MM.1S (cell line): ENCODE data around the gene COX18.

Experiments used
- DNase-seq: peaks from one replicate; pipeline ENCODE4 v3.0.0-alpha.2; 2015
- H2AFZ ChIP-seq: fragments of 300-600 bp; sonication (generic); 2 replicates; pipeline ENCODE4 v1.6.0; 2016; ENCODE audit warnings: antibody characterized with exemption, low read length
- H3F3A ChIP-seq: fragments of 300-600 bp; sonication (generic); 2 replicates; pipeline ENCODE4 v1.6.1; 2016; ENCODE audit warnings: mild to moderate bottlenecking, antibody characterized with exemption, low read length, moderate library complexity, mixed read lengths; ENCODE audit not compliant: insufficient read depth
- H3K27ac ChIP-seq: fragments of 300-600 bp; sonication (generic); 2 replicates; pipeline ENCODE4 v1.5.1; 2016; ENCODE audit warnings: mild to moderate bottlenecking, low read length
- H3K27me3 ChIP-seq: fragments of 300-600 bp; sonication (generic); replicated peaks from 2 replicates; pipeline ENCODE4 v1.6.0; 2016; ENCODE audit warnings: low read length; ENCODE audit not compliant: insufficient read depth
- H3K36me3 ChIP-seq: fragments of 300-600 bp; sonication (generic); replicated peaks from 2 replicates; pipeline ENCODE4 v1.6.1; 2016; ENCODE audit warnings: mild to moderate bottlenecking, low read length, mixed read lengths; ENCODE audit not compliant: insufficient read depth
- H3K4me1 ChIP-seq: fragments of 300-600 bp; sonication (generic); 2 replicates; pipeline ENCODE4 v1.6.1; 2016; ENCODE audit warnings: low read length, mixed read lengths
- H3K4me2 ChIP-seq: fragments of 300-600 bp; sonication (generic); 2 replicates; pipeline ENCODE4 v1.6.0; 2016; ENCODE audit warnings: low read depth, low read length
- H3K4me3 ChIP-seq: fragments of 300-600 bp; sonication (generic); 2 replicates; pipeline ENCODE4 v1.5.1; 2016; ENCODE audit warnings: low read length, mixed read lengths
- H3K79me2 ChIP-seq: fragments of 300-600 bp; sonication (generic); 2 replicates; pipeline ENCODE4 v1.6.1; 2016; ENCODE audit warnings: mixed run types, low read length, mixed read lengths
- H3K9ac ChIP-seq: fragments of 300-600 bp; sonication (generic); 2 replicates; pipeline ENCODE4 v1.6.1; 2016; ENCODE audit warnings: low read length, mixed read lengths
- H3K9me2 ChIP-seq: fragments of 300-600 bp; sonication (generic); replicated peaks from 2 replicates; pipeline ENCODE4 v1.6.1; 2016; ENCODE audit warnings: mild to moderate bottlenecking, low read length, mixed read lengths; ENCODE audit not compliant: insufficient read depth
- H3K9me3 ChIP-seq: fragments of 300-600 bp; sonication (generic); replicated peaks from 2 replicates; pipeline ENCODE4 v1.6.1; 2016; ENCODE audit warnings: mild to moderate bottlenecking, low read length, mixed read lengths; ENCODE audit not compliant: insufficient read depth
- H4K20me1 ChIP-seq: fragments of 300-600 bp; sonication (generic); 2 replicates; pipeline ENCODE4 v1.6.1; 2016; ENCODE audit warnings: mild to moderate bottlenecking, low read length, moderate library complexity, mixed read lengths; ENCODE audit not compliant: insufficient read depth
- EZH2 ChIP-seq: fragments of 300-600 bp; sonication (generic); optimal IDR thresholded peaks from 2 replicates; pipeline ENCODE3; 2017; ENCODE audit warnings: low read depth, mild to moderate bottlenecking, antibody characterized with exemption, low read length, mixed read lengths
- EZH2phosphoT487 ChIP-seq: fragments of 300-600 bp; sonication (generic); IDR thresholded peaks from 2 replicates; pipeline ENCODE4 v1.6.1; 2018; ENCODE audit warnings: antibody characterized with exemption, low read length
- TF ChIP-seq, protein P1 (sequence below): fragments of 300-600 bp; sonication (generic); IDR thresholded peaks from 2 replicates; pipeline ENCODE4 v1.5.1; 2016; ENCODE audit warnings: antibody characterized with exemption, low read length, mixed read lengths

The COX18 gene

DNA sequence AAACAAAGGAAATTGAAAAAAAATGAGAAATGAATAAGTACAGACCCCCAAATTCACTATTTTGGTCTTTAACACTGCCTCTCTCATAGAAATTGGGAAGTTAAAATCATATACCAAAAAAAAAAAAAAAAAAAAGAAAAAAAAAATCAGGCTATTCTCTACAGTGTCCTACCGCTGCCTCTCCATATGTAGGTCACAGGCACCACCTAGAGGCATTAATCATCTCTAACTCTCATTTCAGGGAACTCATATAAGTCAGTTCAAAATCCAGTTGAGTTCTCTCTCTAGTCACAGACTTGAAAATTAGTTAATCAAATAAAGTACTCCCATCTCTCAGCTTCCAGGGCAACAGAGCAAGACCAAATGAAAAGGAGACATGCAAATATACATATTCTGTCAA is 47.9 kb downstream of the COX18 start:
- Histone ChIP-seq H3K9me3 (no peaks in the 10 kb centered on the region), H2AFZ (no peak overlapping the region), H3K79me2 (no peaks in the 10 kb centered on the region), H3K9ac (no peak overlapping the region), H3K4me3 (no peak overlapping the region), H3K27me3 (no peaks in the 10 kb centered on the region), H3K36me3 (no peaks in the 10 kb centered on the region), H3K4me2 (no peak overlapping the region), H3K9me2 (no peaks in the 10 kb centered on the region), H3F3A (no peaks in the 10 kb centered on the region), H4K20me1 (no peaks in the 10 kb centered on the region), H3K4me1 (no peaks in the 10 kb centered on the region), H3K27ac (no peak overlapping the region)
- TF ChIP-seq, protein P1, sequence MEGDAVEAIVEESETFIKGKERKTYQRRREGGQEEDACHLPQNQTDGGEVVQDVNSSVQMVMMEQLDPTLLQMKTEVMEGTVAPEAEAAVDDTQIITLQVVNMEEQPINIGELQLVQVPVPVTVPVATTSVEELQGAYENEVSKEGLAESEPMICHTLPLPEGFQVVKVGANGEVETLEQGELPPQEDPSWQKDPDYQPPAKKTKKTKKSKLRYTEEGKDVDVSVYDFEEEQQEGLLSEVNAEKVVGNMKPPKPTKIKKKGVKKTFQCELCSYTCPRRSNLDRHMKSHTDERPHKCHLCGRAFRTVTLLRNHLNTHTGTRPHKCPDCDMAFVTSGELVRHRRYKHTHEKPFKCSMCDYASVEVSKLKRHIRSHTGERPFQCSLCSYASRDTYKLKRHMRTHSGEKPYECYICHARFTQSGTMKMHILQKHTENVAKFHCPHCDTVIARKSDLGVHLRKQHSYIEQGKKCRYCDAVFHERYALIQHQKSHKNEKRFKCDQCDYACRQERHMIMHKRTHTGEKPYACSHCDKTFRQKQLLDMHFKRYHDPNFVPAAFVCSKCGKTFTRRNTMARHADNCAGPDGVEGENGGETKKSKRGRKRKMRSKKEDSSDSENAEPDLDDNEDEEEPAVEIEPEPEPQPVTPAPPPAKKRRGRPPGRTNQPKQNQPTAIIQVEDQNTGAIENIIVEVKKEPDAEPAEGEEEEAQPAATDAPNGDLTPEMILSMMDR, result peak; percentile 45
- no peak for TF ChIP-seq EZH2phosphoT487
- peak; percentile 26 for DNase-seq

DNA sequence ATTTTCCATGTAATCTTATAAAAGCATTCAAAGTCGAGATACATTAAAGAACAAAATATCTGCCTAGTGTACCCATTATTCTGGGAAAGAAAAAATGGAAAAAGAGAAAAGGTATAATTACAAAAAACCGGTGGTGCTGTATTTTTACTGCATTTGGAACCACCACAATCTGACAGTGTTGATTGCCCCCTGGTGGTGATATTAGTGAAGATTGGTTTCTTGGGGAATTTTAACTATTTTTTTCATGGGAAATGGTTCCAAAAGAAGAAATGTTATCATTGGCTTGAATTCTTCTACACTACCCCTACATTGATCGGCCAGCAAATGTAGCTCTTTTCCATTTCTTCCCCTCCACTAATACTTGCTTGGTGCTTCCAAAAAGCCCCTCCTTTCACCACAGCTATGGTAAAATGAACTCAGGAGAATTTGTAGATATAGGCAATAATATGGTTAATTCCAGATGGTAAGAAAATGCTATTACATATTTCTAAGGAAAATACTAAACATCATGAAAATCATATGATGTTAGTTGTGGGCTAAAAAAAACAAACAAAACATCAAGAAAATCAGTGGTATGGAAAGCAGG is 50.0 kb downstream of the COX18 start:
- H3K4me3 ChIP-seq, result no peak overlapping the region
- H3K27ac ChIP-seq, result no peak overlapping the region
- no peaks in the 10 kb centered on the region for H3F3A ChIP-seq
- H3K9me3 ChIP-seq, result no peaks in the 10 kb centered on the region
- TF ChIP-seq, protein P1, result peak; percentile 72
- TF ChIP-seq EZH2 (no peak), EZH2phosphoT487 (no peak)
- H3K9ac ChIP-seq, result no peak overlapping the region
- no peak overlapping the region for H3K4me2 ChIP-seq
- H2AFZ ChIP-seq, result no peak overlapping the region
- no peaks in the 10 kb centered on the region for H3K79me2 ChIP-seq
- no peaks in the 10 kb centered on the region for H3K27me3 ChIP-seq
- DNase-seq, result peak; percentile 53
- H3K4me1 ChIP-seq, result no peaks in the 10 kb centered on the region
- H3K36me3 ChIP-seq, result no peaks in the 10 kb centered on the region
- H3K9me2 ChIP-seq, result no peaks in the 10 kb centered on the region
- H4K20me1 ChIP-seq, result no peaks in the 10 kb centered on the region

DNA sequence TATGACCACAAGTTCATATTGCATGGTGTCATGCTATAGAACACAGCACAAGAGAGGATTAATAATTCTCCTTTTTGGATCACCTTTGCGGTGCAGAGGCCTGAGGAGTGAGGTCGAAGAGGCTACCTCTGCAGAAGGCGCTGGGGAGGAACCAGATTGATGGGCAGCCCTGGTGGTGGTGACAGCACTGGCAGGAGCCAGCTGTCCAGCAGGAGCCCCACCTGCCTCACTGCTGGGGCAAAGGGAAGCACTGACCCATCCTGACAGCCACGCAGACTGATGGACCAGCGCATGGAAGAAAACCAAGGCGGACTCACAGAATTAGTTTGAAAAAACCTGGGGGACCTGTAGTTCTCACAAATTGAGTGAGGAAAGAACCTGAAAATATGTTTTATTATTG is 50.9 kb downstream of the COX18 start:
- H4K20me1 ChIP-seq, result no peaks in the 10 kb centered on the region
- no peak overlapping the region for H3K4me3 ChIP-seq
- no peak for DNase-seq
- no peaks in the 10 kb centered on the region for H3K36me3 ChIP-seq
- H3K4me2 ChIP-seq, result no peak overlapping the region
- no peak for TF ChIP-seq EZH2
- TF ChIP-seq, protein P1, result no peak
- TF ChIP-seq EZH2phosphoT487, result no peak
- H3K9ac ChIP-seq, result no peak overlapping the region
- no peaks in the 10 kb centered on the region for H3K79me2 ChIP-seq
- H3K9me2 ChIP-seq, result no peaks in the 10 kb centered on the region
- H3K9me3 ChIP-seq, result no peaks in the 10 kb centered on the region
- no peaks in the 10 kb centered on the region for H3K4me1 ChIP-seq
- no peak overlapping the region for H2AFZ ChIP-seq
- H3K27ac ChIP-seq, result no peak overlapping the region
- no peaks in the 10 kb centered on the region for H3F3A ChIP-seq
- no peaks in the 10 kb centered on the region for H3K27me3 ChIP-seq
